Pons (tissue), 1 donor: Measurements from ENCODE around the gene FSCN2.

Experiments used
- DNase-seq: peaks from one replicate; pipeline ENCODE4 v3.0.0-alpha.2; 2016; ENCODE audit warnings: low spot score

Gene FSCN2

DNA sequence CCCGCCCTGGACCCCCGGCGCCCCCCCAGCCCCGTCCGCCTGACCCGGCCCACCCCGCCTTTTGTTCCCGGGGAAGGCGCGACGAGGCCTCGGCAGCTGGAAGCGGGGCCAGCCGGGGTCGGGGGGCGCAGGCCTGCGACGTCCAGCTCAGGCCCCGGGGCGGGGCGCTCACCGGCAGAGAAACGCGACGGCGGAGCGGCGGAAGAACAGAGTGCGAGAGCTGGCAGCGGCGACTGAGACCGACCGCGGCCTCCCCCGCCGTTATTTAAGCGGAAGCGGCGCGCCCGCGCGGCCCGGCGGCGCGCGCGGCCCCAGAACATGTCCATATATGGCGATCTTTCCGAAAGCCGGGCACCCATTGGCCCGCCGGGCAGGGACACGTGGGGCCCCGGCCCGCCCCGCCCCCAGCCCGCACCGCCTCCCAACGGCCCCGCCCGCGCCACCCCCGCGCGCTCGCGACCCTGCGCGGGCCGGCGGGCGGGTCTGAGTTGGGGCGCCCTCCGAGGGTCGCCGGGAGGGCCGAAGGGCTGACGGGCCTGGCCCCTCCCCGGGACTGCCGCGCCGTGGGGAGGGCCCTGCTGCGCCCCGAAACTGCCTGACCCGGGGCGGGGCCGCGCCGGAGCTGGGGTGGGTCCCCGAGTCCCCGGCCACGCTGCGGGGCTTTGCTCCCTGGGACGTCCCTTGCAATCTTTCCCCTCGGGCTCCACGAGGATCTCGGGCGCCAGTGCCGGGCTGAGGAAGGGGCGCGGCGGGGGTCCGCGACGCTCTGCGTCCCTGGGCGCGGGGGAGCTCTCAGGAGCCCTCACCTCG lies 15.4 kb upstream of the FSCN2 start, which contains the start of gene ACTG1:
TSS of gene ACTG1 (minus strand) at position 238 of the 810 bp plus-strand sequence. CDS start 445 bp downstream, outside the sequence.
- DNase-seq, result peak; percentile 93

DNA sequence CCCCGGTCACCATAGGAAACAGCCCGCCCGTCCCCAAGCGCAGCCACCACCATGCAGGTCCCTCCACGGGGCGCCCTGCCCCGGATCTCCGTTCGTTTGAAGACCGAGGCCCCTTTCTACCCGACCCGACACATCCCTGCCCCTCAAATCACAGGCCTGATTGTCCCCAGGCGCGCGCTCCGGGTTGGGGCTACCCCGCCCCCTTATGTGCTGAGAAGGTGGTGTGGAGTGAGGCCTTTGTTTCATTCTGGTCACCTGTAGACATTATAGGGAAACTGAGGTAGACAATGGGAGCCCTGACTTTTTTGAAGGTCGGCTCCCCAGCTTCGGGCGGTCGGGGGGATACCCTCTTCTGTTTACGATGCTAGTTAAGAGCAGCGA lies 14.8 kb upstream of the FSCN2 start:
- peak; percentile 46 for DNase-seq

DNA sequence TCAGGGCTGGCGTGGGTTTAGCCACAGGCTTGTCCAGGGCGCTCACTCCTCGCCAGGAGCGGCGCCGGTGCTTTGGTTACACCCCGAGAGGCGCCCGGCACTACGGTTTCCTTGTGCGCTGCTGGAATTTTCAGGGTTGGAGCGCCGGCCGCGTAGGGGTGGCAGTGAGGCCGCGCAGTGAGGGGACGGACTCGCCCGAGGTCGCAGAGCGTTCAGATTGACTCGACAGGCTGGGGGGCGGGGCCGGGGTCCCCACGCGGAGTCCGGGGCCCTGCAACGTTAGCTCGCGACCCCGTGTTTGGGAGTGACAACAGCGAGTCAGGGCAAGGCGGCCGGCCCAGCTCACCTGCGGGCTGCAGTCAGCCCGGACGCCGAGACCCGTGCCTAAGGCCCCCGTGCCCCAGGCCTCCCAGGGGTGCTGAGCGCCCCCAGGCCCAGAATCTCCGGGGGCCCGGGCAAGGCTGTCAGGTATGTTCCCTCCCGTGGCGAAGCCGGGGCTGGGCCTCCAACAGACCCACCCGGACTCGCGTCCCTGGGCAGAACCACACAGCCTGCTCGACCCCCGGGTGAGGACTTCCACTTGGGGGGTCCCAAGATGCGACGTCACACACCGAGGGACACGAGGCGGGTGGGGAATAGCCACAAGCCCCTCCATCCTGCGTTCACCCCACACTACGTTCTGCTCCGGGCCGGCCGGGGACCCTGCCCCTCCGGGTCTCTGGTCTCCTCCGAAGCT lies 14.3 kb upstream of the FSCN2 start:
- DNase-seq, result peak; percentile 42

DNA sequence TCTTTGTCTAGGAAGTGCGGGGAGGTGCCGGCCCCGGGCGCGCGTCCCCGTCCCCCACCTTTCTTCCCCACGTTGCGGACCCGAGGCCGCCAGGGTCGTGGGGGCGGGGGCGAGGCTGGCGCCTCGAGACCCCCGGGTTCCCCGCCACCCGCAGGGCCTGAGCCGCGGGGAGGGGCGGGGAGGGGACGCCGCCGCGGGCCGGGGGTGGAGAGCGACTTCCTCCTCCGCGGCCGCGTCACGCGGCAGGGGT lies 13.8 kb upstream of the FSCN2 start:
- no peak for DNase-seq

DNA sequence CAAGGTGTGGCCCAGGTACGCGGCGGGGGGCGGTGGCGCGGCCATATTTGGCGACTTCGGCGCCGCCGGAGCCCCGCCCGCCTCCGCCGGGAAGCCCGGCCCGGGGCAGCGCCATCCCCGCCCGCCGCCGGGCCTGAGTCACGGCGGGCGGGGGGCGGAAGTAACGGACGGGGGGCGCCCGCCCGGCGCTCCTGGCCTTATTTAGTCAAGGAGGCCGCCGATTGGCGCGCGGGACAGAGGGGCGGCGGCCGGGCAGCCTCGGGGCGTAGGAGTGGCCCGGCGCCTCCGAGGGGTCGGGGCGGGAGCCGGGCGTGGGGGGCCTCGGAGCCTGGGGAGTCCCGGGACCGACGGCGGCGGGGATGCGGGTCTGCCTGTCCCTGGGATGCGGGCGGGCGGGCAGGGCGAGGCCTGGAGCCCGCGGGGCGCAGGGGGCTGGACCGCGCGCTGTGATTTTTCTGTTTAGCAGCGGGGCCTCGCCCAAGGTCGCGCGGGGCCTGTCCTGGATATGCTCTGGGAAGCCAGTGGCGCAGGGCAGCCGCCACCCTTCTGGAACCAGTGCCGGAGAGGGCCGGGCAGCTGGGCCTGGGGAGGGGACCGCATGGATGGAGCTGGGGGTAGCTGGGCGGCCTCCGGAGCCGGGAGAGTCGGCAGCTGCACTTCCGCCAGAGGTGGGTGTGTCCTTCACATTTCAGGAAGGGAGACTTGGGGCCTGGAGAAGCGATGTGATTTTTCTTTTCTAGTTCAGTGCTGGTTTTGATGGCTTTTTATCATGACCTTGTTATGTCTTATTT lies 13.2 kb upstream of the FSCN2 start:
- peak; percentile 37 for DNase-seq

DNA sequence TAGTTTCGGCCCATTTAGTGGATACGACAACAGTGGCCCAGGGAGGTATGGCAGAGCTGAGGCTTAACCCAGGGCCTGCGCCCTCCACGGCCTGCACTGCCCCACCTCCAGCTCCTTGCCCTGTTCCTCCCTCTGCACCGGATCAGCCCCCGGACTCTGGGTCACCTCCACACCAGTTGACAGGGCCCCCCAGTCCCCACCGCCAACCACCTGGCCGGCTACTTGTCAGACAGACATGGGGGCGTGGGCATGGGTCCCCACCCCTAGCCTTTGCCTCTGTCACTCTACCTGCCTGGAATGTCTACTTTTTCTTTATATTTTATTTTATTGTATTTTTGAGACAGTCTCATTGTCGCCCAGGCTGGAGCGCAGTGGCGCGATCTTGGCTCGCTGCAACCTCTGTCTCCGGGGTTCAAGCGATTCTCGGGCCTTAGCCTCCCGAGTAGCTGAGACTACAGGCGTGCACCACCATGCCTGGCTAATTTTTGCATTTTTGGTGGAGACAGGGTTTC lies 12.6 kb upstream of the FSCN2 start:
- no peak for DNase-seq

DNA sequence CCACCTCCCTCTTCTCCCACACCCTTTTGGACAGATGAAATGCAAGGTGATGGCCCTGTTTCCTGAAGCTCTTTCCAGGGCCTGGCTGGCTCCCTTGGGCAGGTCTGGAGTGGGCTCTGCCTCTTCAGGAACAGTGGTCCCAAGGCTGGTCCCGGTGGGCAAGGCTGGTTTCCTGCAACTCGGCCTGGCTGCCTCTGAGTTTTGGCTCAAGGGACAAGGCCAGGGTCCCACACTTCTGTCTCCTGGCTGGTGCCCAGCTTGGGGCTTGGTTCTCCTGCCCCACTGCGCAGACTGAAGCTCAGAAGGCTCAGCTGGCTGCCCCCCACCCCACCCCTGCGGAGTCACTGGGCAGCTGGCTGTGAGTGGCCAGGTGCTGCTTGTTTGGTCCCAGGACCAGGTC lies 11.7 kb upstream of the FSCN2 start:
- DNase-seq, result no peak

DNA sequence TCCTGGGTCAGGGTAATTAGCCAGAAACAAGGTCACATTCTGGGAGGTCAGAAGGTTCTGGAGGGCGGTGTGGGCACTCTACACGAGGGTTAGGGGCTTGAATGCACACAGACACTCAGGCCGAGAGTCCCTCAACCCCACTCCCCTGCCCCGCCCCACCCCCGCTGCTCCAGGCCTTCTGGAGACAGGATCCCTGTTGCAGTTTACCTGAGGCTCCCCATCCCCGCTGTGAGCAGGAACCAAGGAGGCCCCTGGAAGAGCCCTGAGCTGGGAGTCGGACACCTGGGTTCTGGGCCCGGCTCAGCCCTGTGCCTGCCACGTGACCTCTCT lies 11.2 kb upstream of the FSCN2 start:
- DNase-seq, result no peak

DNA sequence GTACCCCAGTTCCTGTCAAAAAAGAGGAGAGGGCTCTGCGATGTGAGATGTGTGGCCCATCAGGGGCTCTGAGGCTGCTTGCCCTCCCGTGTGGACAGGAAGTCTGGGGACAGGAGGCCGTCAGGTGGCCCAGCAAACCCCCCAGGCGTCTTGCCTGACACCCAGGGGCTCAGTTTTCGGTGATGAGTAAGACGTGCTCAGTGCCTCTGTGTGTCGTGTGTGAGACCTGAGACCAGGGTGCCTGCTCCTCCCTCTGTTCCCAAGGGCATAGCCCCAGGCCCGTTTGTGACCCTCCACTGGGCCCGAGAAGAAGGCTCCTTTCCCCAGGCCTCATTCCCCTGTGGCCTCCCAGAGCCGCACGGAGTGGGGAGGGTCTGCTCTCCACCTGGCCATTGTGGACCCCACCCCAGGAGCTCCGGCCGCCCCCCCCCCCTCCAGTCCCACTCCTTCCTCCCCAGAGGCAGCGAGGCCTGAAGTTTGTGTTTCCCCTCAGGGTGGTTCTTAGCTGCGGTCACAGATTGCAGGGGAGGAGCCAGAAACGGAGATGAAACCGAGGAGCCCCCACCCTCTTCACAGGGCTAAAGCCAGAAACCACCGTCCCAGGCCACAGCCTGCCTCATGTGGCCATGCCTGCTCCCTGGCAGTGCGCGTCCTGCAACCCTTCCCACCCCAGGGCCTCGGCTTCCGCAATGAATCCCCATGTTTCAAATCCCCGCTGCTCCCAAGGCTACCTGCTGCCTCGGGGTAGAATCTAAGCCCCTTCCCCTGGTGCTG lies 10.7 kb upstream of the FSCN2 start:
- no peak for DNase-seq

DNA sequence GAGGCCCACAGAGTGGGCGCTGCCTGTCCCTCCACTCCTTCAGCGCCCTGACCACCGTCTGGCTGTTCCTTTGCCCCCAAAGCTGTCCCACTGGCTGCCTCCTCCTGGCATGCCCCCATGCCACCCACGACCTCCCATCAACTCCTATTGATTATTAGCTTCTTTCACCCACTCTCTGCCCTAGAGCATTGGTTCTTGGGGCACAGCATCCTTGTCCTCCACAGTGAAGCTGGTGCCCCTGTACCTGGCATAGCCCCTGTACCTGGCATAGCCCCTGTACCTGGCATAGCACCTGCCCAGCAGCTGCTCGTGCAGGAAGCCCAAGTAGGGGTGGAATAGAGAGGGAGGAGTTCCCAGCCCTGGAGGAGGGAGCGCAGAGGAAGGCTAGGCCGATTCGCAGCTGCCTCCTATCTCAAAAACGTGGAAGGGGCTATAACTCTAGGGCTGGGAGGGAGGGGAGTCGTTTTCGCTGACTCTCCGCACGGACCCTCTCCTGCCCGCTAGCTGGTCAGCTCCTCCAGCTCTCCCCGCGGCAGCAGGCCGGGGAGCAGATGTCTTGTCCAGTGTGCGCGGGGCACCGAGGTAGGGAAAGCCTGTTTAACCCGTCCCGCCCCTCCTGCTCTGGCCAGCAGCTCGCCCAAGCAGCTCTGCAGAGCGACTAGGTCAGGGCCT lies 9.9 kb upstream of the FSCN2 start:
- no peak for DNase-seq

DNA sequence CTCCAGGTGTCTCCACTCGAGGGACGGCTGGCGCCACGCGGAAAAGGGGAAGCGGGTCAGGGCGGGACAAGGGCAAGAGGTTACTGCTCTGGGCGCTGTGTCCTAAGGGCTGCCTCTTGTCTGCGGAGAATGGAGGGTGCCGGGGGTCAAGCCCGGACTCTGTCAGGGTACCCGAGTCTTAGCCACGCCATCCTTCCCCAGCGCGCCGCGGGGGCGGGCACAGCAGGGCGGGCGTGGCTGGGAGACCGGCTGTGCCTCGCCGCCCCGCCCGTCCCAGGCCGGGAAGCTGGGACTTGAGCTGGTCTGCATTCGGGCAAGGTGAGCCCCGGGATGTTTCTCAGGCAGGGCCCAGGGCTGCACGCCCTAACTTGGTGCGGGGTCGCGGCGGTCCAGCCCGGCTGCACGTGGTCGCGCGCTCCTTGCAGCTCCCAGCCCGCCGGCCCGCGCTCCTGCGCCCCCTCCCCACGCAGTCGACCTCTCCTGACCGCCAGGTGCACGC lies 9.3 kb upstream of the FSCN2 start:
- DNase-seq, result no peak

DNA sequence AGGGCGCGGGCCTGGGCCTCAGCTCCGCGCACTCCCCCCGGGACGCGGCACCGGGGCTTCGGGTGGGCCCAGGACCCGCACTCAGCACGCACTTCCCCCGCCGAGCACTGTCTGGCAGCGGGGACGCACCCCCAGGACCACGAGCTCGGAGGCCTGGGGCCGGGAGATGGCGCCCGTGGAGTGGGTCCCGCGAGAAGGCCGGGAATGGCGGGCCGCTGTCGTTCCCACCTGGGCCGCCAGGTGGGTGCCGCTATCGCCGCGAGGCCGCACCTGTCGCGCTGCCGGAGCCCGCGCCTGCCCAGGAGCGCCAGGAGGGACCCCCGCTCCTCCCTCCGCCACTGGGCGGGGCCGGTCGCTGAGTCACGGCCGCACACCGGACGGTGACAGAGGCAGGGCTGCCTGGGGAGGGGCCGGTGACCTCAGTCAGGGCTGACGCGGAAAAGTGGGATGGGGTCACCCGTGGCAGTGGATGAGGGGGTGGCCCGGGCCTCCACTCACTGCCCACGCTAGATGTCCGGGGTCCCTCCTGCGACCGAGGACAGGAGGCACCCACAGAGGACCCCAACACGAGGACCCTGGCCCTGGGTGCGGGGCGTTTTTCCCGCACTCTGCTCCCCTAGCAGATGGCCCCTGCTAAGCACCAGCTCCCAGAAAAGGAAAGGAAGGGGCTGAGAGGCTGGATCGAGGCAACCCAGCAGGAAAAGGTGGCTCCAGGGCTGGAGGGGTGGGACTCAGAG lies 8.7 kb upstream of the FSCN2 start:
- DNase-seq, result no peak

DNA sequence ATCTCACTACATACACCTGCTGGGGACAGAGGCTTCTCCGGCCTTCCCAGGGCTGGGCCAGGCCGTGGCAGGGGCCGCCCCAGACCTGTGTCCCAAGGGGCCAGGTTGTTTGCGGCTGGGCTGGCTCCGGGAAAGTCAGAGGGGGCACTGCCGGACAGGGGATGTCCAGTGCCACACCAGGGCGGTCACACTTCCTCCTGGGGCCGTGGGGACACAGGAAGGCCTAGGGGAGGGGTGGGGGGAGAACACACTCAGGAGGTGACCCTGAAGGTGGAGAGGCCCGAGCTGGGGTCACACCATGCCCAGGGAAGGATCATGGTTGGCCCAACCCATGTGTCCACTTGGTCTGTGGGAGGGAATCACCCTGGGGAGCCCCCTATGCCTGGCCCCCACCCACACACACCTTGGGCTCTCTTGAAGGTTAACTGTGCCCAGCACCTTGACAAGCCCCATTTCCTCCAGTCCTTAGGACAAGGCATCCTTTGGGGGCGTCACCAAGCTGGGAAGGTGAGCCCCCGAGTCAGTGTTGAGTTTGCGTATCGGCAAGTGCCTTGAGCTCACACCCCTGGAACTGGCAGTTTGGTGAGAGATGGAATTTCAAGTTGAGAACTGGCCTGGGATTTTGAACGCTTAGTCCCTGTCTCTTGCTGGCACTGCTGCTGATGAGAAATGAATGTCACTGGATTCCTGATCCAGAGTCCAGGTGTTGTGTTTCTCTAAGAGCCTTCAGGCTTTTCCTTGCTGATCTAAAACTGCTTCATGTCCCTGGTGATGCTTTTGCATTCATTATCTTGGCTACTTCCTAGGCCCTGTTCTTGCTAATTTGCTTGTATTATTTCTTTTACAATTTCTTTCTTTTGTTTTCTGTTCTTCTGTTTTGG lies 7.9 kb upstream of the FSCN2 start:
- no peak for DNase-seq

DNA sequence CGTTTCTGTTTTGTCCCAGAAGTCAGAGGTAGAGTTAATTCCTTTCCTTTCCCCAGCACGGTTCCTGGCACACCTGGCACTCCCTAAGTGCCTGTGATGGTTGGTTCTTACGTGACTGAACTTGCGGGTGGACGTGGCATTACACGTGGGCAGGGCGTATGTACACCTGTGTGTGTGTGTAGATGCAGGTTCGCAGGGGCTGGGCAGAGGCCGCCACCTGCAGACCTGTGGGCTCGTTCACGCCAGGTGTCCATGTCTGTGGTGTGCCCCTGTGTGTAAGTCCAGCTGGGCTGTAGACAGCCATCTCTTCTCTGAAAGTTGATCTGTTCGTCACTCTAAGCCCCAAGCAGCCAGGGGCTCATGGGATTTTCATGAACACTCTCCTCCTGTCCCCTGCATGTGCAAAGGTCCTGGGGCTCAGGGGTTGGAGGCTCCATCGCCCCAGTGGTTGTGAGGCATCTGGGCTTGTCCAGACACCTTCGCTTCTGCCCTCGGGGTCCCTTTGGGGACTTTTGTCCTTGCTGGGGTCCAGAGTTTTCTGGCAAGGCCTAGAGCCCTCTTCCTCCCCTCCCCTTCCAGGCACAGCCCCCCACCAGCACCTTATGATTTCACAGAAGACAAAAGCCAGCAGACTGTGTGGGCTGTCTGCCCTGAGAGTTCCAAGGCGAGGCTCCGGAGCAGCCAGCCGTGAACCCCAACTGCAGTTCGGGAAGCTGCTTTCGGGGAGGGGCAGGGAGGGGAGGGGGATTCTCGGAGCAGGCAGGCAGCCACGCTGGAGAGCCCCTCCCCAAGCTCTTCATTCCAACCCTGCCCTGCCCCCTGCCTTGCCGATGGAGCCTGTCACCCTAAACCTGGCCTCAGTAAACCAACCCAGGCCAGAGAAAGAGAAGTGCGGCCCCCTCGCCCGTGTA lies 5.4 kb upstream of the FSCN2 start:
- no peak for DNase-seq

DNA sequence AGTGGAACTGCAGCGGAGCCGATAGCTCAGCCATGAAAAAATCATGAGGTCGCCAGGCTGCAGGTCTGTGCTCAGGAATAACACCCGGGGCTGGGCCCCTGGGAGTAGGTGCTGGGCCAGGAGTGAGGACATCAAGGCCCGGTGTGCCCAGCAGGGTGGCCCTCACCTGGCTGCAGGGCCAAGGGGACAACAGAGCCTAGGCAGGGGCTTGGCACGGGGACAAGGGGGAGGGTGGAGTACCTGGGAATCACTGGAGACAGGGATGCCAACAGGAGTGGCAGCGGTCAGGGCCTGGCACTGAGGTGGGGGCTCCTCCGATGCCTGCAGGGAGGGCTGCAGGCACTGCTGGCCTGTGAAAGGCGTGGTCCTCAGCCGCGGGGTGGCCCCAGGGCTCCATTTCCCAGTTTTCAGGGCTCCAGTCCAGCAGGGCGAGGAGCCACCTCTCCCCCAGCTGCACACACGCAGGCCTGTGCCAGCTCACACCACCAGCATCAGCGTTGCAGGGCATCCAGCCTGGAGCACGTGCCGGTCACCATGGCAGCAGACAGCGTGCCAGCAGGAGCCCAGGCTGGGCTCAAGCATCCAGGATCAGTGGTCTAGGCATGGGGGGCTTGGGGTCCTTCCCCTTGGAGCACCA lies 4.7 kb upstream of the FSCN2 start:
- no peak for DNase-seq

DNA sequence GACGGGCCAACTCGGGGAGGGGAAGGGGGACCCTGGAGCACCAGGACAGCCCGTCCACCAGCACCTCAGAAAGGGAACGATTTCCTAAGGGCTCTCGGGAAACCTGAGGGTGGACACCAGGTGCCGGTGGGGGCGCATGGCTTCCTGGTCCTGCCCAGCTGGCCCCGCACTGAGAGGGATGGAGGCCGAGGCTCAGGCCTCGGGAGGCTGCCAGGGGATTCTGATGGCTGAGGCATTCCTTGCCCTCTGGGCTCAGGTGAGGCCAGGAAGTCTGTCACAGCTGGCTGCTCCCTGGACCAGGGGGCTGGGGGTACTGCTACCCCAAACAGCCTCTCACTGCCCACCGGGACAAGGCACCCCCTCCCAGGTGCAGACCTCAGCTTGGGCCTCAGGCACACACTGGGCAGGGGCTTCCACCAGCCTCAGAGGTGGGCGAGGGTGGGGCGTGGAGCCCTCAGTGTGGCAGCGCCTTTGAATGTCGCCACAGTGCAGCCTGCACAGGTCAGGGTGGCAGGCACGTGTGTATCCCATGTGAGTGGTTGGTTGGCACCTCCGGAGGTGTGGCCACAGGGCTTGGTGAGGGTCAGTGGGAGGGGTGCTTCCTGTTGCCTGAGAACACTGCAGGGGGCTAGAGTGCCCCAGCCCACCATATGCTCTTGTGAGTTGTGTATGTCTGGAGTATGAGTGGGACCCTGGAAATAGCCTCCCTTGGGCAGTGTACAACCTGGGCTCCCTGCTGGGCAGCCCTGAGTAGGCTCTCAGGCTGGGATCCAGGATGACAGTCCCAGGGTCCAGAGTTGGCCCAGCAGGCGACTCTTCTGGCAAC lies 3.9 kb upstream of the FSCN2 start:
- no peak for DNase-seq

DNA sequence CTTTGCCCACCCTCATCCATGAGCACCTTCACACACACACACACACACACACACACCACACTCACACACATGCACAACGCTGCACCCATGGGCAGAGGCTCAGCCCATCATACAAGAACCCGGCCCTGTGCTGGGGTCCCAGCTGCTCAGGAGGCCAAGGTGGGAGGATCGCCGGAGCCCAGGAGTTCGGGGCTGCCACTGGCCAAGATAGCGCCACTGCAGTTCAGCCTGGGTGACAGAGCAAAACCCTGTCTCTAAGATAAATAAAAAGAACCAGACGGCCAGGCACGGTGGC lies 3.4 kb upstream of the FSCN2 start:
- DNase-seq, result no peak
